Measurements from ENCODE around the gene EFCAB7. TPM values are rescaled to one million over a fixed set of nuclear protein-coding genes. Genes with fewer than 3 reads are reported as not detected.

Gene EFCAB7
- total and polyA plus RNA-seq, 2 of the 4 experiments (the other 2 are of a cell fraction): 2.3 TPM

GRCh38 chr1:63487336-63488065, 35.8 kb upstream of the EFCAB7 start:
- peaks cover 2% of the 10 kb centered on the region for H3K4me1 ChIP-seq (ENCODE audit: control insufficient read depth, insufficient read depth, low read length)
- no peaks in the 10 kb centered on the region for H4K20me1 ChIP-seq (ENCODE audit: insufficient read depth, low read length)
- H3K4me2 ChIP-seq (ENCODE audit: low read depth, low read length): no peak overlapping the region
- H4K91ac ChIP-seq (ENCODE audit: insufficient read depth, low read depth, low read length): no peak overlapping the region
- no peak overlapping the region for H4K8ac ChIP-seq (ENCODE audit: low read depth in 2 of 2, low read length in 2 of 2)
- CTCF ChIA-PET: interaction anchor here (0.7 kb wide), 1 partner anchor 10 kb away, joined by 3 read pairs; no protein-coding TSS in a partner anchor
- H2BK5ac ChIP-seq (ENCODE audit: low read depth, low read length, poor library complexity, severe bottlenecking): no peak overlapping the region
- H3K14ac ChIP-seq (replicated peaks; ENCODE audit: low read depth, low read length): no peak overlapping the region
- POLR2A ChIA-PET (ENCODE audit: unreplicated experiment): no interaction called here
- in situ Hi-C loops (cut with MboI; ENCODE audit: low sequenced_read_pairs): no loop called here
- H3K79me1 ChIP-seq (ENCODE audit: low read depth in 1 of 2, low read length in 2 of 2): no peaks in the 10 kb centered on the region
- H2AFZ ChIP-seq (replicated peaks; ENCODE audit: low read length, poor library complexity): no peak overlapping the region
- no peak overlapping the region for H3K9ac ChIP-seq (ENCODE audit: low read depth, low read length)
- intact Hi-C loops (cut with micrococcal nuclease): no loop called here
- H2AK5ac ChIP-seq (ENCODE audit: low read depth, low read length): no peak overlapping the region
- peaks cover 3% of the 10 kb centered on the region; the same call in 1 of the 2 replicates for H3K9me1 ChIP-seq (ENCODE audit: insufficient read depth, low read length)
- H2BK120ac ChIP-seq (ENCODE audit: low read depth, low read length): no peak overlapping the region
- no peak overlapping the region for H3K4me3 ChIP-seq (ENCODE audit: insufficient read depth, low read depth, low read length)
- H3K56ac ChIP-seq (ENCODE audit: extremely low read depth, insufficient read depth, low read length): no peak overlapping the region
- peak; percentile 94 for ATAC-seq (ENCODE audit: low read depth)
- H3K18ac ChIP-seq (ENCODE audit: low read depth, low read length): no peak overlapping the region
- H2AK9ac ChIP-seq (replicated peaks; ENCODE audit: low read depth, low read length, poor library complexity): no peak overlapping the region
- no peak overlapping the region for H3K23ac ChIP-seq (ENCODE audit: low read depth, low read length)
- no peak overlapping the region for H3K27ac ChIP-seq (ENCODE audit: insufficient read depth, low read length)
- H2BK20ac ChIP-seq (ENCODE audit: low read depth, low read length): 0 out of 2 replicates have a peak overlapping the region, but pooled peaks have one; percentile 17
- no peak for TF ChIP-seq FOS (IDR thresholded peaks at IDR 0.05; ENCODE audit: low read depth, low read length)
- no peak for TF ChIP-seq CHD1 (IDR thresholded peaks at IDR 0.05; ENCODE audit: low read depth, low read length)
- TF ChIP-seq MAFK (IDR thresholded peaks at IDR 0.05; ENCODE audit: low read depth, low read length): no peak
- TF ChIP-seq CEBPB (IDR thresholded peaks at IDR 0.05; ENCODE audit: low read depth, low read length): no peak
- no peak overlapping the region for H4K5ac ChIP-seq (ENCODE audit: low read depth, low read length)
- no peaks in the 10 kb centered on the region for H3K36me3 ChIP-seq (ENCODE audit: control insufficient read depth, insufficient read depth, low read length)
- H3K9me3 ChIP-seq (ENCODE audit: control insufficient read depth, insufficient read depth, low read length): no peaks in the 10 kb centered on the region
- no peak overlapping the region for H2BK15ac ChIP-seq (ENCODE audit: low read depth, low read length)
- no peak overlapping the region for H3K4ac ChIP-seq (ENCODE audit: low read depth, low read length)
- peak; percentile 91 for DNase-seq
- no CpG with 5 or more reads among the region's 8 CpGs for WGBS, 2 experiments (ENCODE audit: extremely low coverage in 2 of 2, insufficient read length in 1 of 2)
- no TSS peak for BruUV-seq (replicated peaks)
- dilution Hi-C loops (cut with HindIII; ENCODE audit: low sequenced_read_pairs, unreplicated experiment): no loop called here
- H3K27me3 ChIP-seq (ENCODE audit: control insufficient read depth, insufficient read depth, low read length): no peaks in the 10 kb centered on the region

All from IMR-90 (cell line).